Transverse colon (tissue), 4 donors: ENCODE results near the gene SH3RF1. TPM values are rescaled to one million over a fixed set of nuclear protein-coding genes. Genes with fewer than 3 reads are reported as not detected.

ENCODE experiments used
- DNase-seq: peaks from one replicate; pipeline ENCODE4 v3.0.0-alpha.2; 2019
- H3K27ac ChIP-seq, 4 donors: fragments of 200-600 bp; sonication (generic); 2 replicates each; pipeline ENCODE4 v1.5.1; 2016 to 2018; ENCODE audit warnings: inconsistent platforms in 4 of 4
- H3K27me3 ChIP-seq: fragments of 200-600 bp; sonication (generic); 2 replicates; pipeline ENCODE4 v1.5.1; 2017; ENCODE audit warnings: inconsistent platforms
- H3K36me3 ChIP-seq, 4 donors: fragments of 200-600 bp; sonication (generic); 2 replicates each; pipeline ENCODE4 v1.5.1; 2017 to 2019; ENCODE audit warnings: inconsistent platforms in 4 of 4
- H3K4me1 ChIP-seq, 4 donors: fragments of 200-600 bp; sonication (generic); 2 replicates each; pipeline ENCODE4 v1.5.1; 2017 to 2020; ENCODE audit warnings: inconsistent platforms in 4 of 4
- H3K4me3 ChIP-seq, 4 donors: fragments of 200-600 bp; sonication (generic); 1 replicate in 1 of 4; 2 replicates in 3 of 4; pipeline versions ENCODE4 v1.5.1 to v1.6.1; 2017 to 2019; ENCODE audit warnings: inconsistent platforms in 4 of 4
- H3K9me3 ChIP-seq, 2 donors: fragments of 200-600 bp; sonication (generic); 2 replicates each; pipeline ENCODE4 v1.5.1; 2017 to 2019; ENCODE audit warnings: inconsistent platforms in 2 of 2
- CTCF ChIP-seq, 5 experiments: fragments of 200-600 bp in 3 of 5; fragments of 450-650 bp in 2 of 5; sonication (generic) in 3 of 5; IDR thresholded peaks; 1 replicate in 2 of 5; 2 replicates in 3 of 5; pipeline ENCODE4 v1.5.1; 2016 to 2017; ENCODE audit warnings: antibody characterized with exemption in 5 of 5, inconsistent platforms in 3 of 5, mild to moderate bottlenecking in 2 of 5, moderate library complexity in 1 of 5
- EP300 ChIP-seq: sonication (generic); formaldehyde crosslinking; IDR thresholded peaks from one replicate; pipeline ENCODE4 v1.6.1; 2017; ENCODE audit warnings: antibody characterized with exemption, low read depth
- POLR2A ChIP-seq: fragments of 450-650 bp; IDR thresholded peaks from one replicate; pipeline ENCODE4 v1.6.1; 2016; ENCODE audit warnings: antibody characterized with exemption, mild to moderate bottlenecking, moderate library complexity
- POLR2AphosphoS5 ChIP-seq, 3 donors: sonication (generic); formaldehyde crosslinking; IDR thresholded peaks; one replicate each; pipeline ENCODE4 v1.6.1; 2016; ENCODE audit warnings: antibody characterized with exemption in 3 of 3
- WGBS, 2 donors: methylation state at CpG; one replicate each; pipeline ENCODE4 v1.1.5; 2018; ENCODE audit warnings: low coverage in 1 of 2; 5-methylcytosine and 5-hydroxymethylcytosine counted together
- in situ Hi-C, 4 donors: fragments of 200-750 bp; cut with MboI; loops; one replicate each; pipeline versions ENCODE4 v1.15.0 to v1.15.1; 2017; ENCODE audit warnings: low sequenced_read_pairs in 3 of 4, low pct_ligation_motif_present in 1 of 4, low pct_unique_long_range_greater_than_20kb in 1 of 4
- intact Hi-C: fragments of 100-400 bp; cut with DNase I; formaldehyde crosslinking; loops from one replicate; pipeline ENCODE4 v1.15.1; 2023; ENCODE audit warnings: low total_unique reads
- total RNA-seq, 4 donors: library from RNA; depleted of rRNA; stranded (reverse); fragments of >200 nt; gene quantifications; one replicate each; pipeline ENCODE4 v1.1.0, GENCODE V29; 2016

Gene SH3RF1
- total RNA-seq, 4 donors from 2014 or later: 49.0 to 63.4 (median 54.3) TPM

GRCh38 chr4:169094656-169095231, 176.0 kb downstream of the SH3RF1 start:
- Histone ChIP-seq H3K4me1 (peaks cover 0 to 5% (median under 1%) of the 10 kb centered on the region in 4 donors), H3K36me3 (peaks cover 0 to 19% (median 9%) of the 10 kb centered on the region in 4 donors), H3K27ac (no peak overlapping the region), H3K9me3 (peaks cover 5 to 6% of the 10 kb centered on the region in 2 donors), H3K27me3 (no peaks in the 10 kb centered on the region), H3K4me3 (no peak overlapping the region)
- in situ Hi-C loops: no loop called here
- intact Hi-C loops: no loop called here
- DNase-seq: no peak
- WGBS, 2 donors: 78 to 84% methylated on average over 4 of the region's 4 CpGs
- TF ChIP-seq EP300 (no peak), POLR2AphosphoS5 (IDR thresholded peaks at IDR 0.05) (no peak), CTCF (IDR thresholded peaks at IDR 0.05) (no peak), POLR2A (no peak)

DNA sequence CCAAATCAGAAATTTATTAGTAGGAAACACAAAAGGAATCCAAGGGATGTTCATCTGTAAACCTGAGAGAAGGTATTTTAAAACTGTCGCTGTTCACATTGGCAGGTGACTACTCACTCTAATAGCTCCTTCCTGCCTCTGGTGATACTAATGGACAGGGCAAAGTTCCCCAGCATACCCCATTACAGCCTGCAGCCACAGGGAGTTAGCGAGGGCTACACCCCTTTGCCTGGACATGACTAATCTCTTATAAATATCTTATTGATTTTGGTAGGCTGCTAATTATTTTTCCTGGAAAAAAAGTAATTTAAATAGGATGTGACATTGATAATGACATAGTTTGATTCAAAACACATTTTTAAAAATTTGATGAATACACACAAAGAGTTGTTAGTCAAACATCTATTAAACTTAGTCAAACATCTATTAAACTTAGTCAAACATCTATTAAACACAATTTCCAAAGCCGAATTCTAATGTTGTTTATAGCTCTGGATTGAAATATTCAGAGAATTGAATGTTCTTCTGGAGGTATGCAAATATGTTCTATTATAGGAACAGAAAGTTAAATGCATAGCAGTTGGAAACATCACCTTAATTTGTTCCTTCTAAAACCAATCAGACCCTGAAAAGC, 177.8 kb downstream of the SH3RF1 start:
- Histone ChIP-seq H3K9me3 (peaks cover 5 to 6% of the 10 kb centered on the region in 2 donors), H3K36me3 (peaks cover 0 to 16% (median 7%) of the 10 kb centered on the region in 4 donors), H3K27me3 (no peaks in the 10 kb centered on the region), H3K27ac (no peak overlapping the region), H3K4me3 (no peak overlapping the region), H3K4me1 (no peaks in the 10 kb centered on the region)
- 84 to 88% methylated on average over 3 of the region's 3 CpGs for WGBS, 2 donors
- no peak for DNase-seq
- TF ChIP-seq POLR2AphosphoS5 (IDR thresholded peaks at IDR 0.05): no peak
- TF ChIP-seq EP300: no peak
- TF ChIP-seq CTCF (IDR thresholded peaks at IDR 0.05): no peak
- TF ChIP-seq POLR2A: no peak
- in situ Hi-C loops (no loop called here), intact Hi-C loops (no loop called here)

DNA sequence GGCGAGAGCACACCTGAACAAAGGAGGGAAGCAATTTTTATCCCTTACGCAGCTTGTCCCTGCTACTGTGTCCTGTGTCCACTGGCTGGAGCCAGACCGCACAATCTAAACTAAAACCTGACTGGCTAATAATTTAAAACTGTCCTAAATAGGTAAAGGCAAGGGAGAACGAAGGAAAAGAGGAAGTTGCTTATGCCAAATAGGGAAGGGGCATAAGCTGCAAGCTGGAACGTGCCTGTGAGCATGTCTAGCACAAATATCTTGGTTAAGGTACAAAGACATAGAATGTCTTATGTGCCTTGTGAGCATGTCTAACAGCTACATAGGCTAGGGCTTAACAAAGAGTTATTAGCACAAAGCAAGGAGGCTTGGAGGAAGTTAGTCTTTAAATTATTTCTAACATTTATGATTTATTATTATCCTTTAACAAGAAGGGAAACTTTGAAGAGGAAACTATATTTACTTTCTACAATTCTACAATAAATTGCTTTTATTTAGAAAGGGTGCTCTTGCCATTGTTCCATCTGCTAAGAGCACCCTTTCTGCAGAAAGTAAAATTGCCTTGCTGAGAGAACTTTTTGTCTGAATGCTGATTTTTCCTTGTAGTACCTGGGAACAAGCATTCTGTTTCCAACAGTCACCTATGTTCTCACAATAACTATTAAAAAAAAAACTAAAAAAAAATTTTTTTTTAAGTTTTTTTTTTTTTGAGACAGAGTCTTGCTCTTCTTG, 180.1 kb downstream of the SH3RF1 start:
- 90 to 97% methylated on average over 4 to 5 of the region's 5 CpGs for WGBS, 2 donors
- Histone ChIP-seq H3K9me3 (peaks cover 5 to 6% of the 10 kb centered on the region in 2 donors), H3K36me3 (peaks cover 0 to 10% (median 2%) of the 10 kb centered on the region in 4 donors), H3K4me3 (no peak overlapping the region), H3K27ac (no peak overlapping the region), H3K27me3 (no peaks in the 10 kb centered on the region), H3K4me1 (no peaks in the 10 kb centered on the region)
- TF ChIP-seq CTCF (IDR thresholded peaks at IDR 0.05) (no peak), EP300 (no peak), POLR2A (no peak), POLR2AphosphoS5 (IDR thresholded peaks at IDR 0.05) (no peak)
- no peak for DNase-seq
- in situ Hi-C loops (no loop called here), intact Hi-C loops (no loop called here)

GRCh38 chr4:169089004-169089403, 181.8 kb downstream of the SH3RF1 start:
- Histone ChIP-seq H3K27me3 (no peaks in the 10 kb centered on the region), H3K9me3 (peaks cover 5 to 6% of the 10 kb centered on the region in 2 donors), H3K36me3 (peaks cover 0 to 3% (median 0%) of the 10 kb centered on the region in 4 donors), H3K4me3 (no peak overlapping the region), H3K4me1 (no peaks in the 10 kb centered on the region), H3K27ac (no peak overlapping the region)
- in situ Hi-C loops (no loop called here), intact Hi-C loops (no loop called here)
- WGBS, 2 donors: 90 to 93% methylated on average over 4 to 5 of the region's 5 CpGs
- no peak for TF ChIP-seq POLR2A
- TF ChIP-seq POLR2AphosphoS5 (IDR thresholded peaks at IDR 0.05): no peak
- no peak for TF ChIP-seq CTCF (IDR thresholded peaks at IDR 0.05)
- no peak for TF ChIP-seq EP300
- DNase-seq: no peak
